ENCODE results near the gene ILK.

ILK gene

GRCh38 chr11:6626971-6627761, 23.6 kb downstream of the ILK start:
- no peak overlapping the region for H3K4me3 ChIP-seq (ENCODE audit: low read depth, low read length)
- DNase-seq (ENCODE audit: low read depth), result no peak
- no peak for TF ChIP-seq CTCF (IDR thresholded peaks at IDR 0.05; ENCODE audit: control insufficient read depth, extremely low read depth, insufficient read depth)

- no peak overlapping the region for H3K4me3 ChIP-seq (ENCODE audit: low read depth, low read length)
- DNase-seq (ENCODE audit: low read depth), result no peak
- TF ChIP-seq CTCF (IDR thresholded peaks at IDR 0.05; ENCODE audit: control insufficient read depth, extremely low read depth, insufficient read depth), result no peak
These were observed 24.2 kb downstream of the ILK start for GRCh38 chr11:6627762-6628241.

GRCh38 chr11:6628526-6628925, 25.0 kb downstream of the ILK start:
- no peak overlapping the region for H3K4me3 ChIP-seq (ENCODE audit: low read depth, low read length)
- TF ChIP-seq CTCF (IDR thresholded peaks at IDR 0.05; ENCODE audit: control insufficient read depth, extremely low read depth, insufficient read depth), result no peak
- no peak for DNase-seq (ENCODE audit: low read depth)

- H3K4me3 ChIP-seq (ENCODE audit: low read depth, low read length), result no peak overlapping the region
- no peak for TF ChIP-seq CTCF (IDR thresholded peaks at IDR 0.05; ENCODE audit: control insufficient read depth, extremely low read depth, insufficient read depth)
- no peak for DNase-seq (ENCODE audit: low read depth)
These were observed 26.0 kb downstream of the ILK start for GRCh38 chr11:6629573-6629891.

- no peak for DNase-seq (ENCODE audit: low read depth)
- TF ChIP-seq CTCF (IDR thresholded peaks at IDR 0.05; ENCODE audit: control insufficient read depth, extremely low read depth, insufficient read depth), result no peak
- H3K4me3 ChIP-seq (ENCODE audit: low read depth, low read length), result no peak overlapping the region
These were observed 26.5 kb downstream of the ILK start for GRCh38 chr11:6629892-6630631.

- TF ChIP-seq CTCF (IDR thresholded peaks at IDR 0.05; ENCODE audit: control insufficient read depth, extremely low read depth, insufficient read depth), result no peak
- DNase-seq (ENCODE audit: low read depth), result no peak
- H3K4me3 ChIP-seq (ENCODE audit: low read depth, low read length), result no peak overlapping the region
These were observed 27.2 kb downstream of the ILK start for GRCh38 chr11:6630632-6631291.
